Hematopoietic multipotent progenitor cell treated with erythropoietin and hydrocortisone succinate and interleukin-3 and kit ligand, for 4 days (in vitro differentiated cells): ENCODE data around the gene PNPT1.
"Not testable (repeated sequence)": the region's sequence is repeated elsewhere in the genome, so short reads cannot be mapped to it uniquely, and the experiment has no call there.

Experiments
- DNase-seq: peaks from one replicate; pipeline ENCODE4 v3.0.0-alpha.2; 2015

The PNPT1 gene

GRCh38 chr2:55653255-55653654 lies 40.4 kb downstream of the PNPT1 start:
- DNase-seq: no peak

- no peak for DNase-seq
Observed at GRCh38 chr2:55649211-55649610, 44.4 kb downstream of the PNPT1 start.

GRCh38 chr2:55636831-55637230 lies 56.8 kb downstream of the PNPT1 start:
- no peak for DNase-seq

- no peak for DNase-seq
Observed at GRCh38 chr2:55628931-55629330, 64.7 kb downstream of the PNPT1 start.

DNA sequence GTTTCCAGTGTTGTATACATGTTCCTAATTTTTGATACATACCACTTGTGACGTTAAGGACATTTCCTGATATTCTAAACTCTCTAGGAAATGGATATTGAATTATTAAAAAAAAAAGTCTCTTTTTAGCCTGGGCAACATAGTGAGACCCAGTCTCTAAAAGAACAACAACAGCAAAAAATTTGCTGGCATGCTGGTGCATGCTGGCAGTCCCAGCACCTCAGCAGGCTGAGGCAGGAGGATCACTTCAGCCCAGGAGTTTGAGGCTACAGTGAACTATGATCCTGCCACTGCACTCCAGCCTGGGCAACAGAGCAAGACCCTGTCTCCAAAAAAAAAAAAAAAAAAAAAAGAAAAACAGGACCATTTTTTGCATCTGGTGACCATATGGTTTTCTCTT lies 65.7 kb downstream of the PNPT1 start:
- no peak for DNase-seq

- DNase-seq: no peak
Observed at GRCh38 chr2:55621802-55622201, 71.8 kb downstream of the PNPT1 start.

- DNase-seq: peak; percentile 63
Observed at GRCh38 chr2:55620123-55620779, 73.4 kb downstream of the PNPT1 start.

DNA sequence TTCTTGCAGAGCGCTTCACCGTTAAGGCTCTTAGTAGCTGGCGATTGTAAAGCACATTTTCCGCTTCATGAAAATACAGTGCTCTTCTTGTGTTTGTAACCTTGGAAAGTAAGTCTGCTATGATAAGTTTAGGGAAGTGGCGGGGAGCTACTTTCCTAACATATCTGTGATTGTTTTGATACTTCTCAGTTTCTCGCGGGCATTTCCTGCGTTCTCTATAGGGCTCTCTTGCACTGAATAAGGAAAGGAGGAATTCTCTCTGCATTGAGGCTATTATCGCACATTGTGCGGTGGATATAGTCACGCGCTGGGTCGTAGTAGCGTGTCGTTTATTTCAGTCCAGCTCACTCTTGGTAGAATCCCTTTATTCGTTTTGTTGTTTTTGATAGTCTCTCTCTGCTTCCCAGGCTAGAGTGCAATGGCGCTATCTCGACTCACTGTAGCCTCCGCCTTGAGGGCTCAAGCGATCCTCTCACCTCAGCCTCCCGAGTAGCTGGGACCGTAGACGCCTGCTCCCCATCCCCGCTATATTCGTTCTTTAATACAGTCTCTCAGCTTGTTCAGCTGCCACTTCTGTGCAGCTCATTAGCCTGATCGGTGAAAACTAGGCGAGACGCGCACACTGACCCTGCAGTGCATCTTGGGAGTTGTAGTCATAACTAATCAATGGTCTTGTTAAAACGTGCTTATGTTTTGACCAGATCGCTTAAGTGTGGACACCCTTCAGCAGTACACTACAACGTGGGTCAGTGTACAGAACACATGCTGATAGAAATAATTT lies 75.2 kb downstream of the PNPT1 start:
- peak; percentile 86 for DNase-seq

DNA sequence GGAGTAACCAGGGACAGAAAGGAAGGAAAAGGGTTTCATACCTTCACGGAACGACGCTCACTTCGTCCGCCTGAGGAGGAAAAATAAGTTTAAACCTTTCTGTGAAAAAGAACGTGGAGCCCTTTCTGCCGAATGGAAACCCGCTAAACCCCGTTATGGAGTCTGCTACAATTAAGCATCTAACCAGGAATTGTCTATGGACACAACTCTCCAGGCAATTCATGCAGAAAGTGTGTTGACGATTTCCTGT lies 75.7 kb downstream of the PNPT1 start:
- DNase-seq: no peak

- DNase-seq: peak; percentile 100
Observed at GRCh38 chr2:55617175-55618024, 76.2 kb downstream of the PNPT1 start, which contains the start of gene PPP4R3B. Gene PPP4R3B (minus strand): TSS chr2:55617622. CDS start chr2:55617285, 337 bp downstream.

- DNase-seq: peak; percentile 70
Observed at GRCh38 chr2:55616551-55617174, 77.0 kb downstream of the PNPT1 start.

DNA sequence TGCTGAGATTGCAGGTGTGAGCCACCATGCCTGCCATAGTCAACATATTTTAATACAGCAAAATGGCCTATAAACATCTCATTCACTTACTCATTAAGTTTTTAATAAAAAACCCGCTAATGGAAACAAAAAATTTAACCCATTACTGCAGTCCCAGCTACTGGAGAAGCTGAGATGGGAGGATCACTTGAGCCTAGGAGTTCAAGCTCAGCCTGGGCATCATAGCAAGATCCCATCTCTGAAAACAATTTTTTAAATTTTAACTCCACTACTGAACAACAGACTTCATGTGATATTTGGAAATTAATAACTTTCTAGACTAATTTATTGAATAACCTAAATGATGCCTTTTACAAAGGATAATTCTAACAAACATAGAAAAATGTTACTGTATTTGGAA lies 81.6 kb downstream of the PNPT1 start:
- no peak for DNase-seq

- DNase-seq: no peak
Observed at GRCh38 chr2:55610954-55611743, 82.5 kb downstream of the PNPT1 start.

- no peak for DNase-seq
Observed at GRCh38 chr2:55609938-55610578, 83.6 kb downstream of the PNPT1 start.

- no peak for DNase-seq
Observed at GRCh38 chr2:55609193-55609794, 84.3 kb downstream of the PNPT1 start.

GRCh38 chr2:55607717-55608116 lies 85.9 kb downstream of the PNPT1 start:
- no peak for DNase-seq

DNA sequence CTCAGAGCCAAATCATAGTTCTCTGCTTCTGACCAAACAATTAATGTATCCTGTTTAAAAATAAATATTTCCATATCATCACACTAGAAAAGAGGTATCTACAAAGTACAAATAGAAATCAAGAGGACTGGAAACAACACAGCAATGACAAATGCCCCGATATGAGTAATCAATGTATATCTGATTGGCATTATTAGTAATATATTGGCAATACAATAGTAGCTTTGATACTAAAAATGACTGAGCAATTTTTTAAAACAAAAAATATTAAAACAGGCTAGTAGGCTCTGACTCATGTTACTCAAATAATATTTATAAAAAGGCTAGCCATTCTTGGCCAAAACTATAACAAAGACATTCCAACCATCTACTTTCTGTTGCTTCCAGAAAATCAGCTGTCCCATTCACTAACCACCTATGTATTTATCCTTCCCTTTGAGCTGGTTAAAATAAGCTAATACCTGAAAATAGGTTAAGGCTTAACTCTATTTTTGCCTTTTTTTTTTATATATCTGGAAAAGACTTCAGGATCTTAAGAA lies 89.5 kb downstream of the PNPT1 start:
- DNase-seq: no peak

- no peak for DNase-seq
Observed at GRCh38 chr2:55601849-55602248, 91.8 kb downstream of the PNPT1 start.

DNA sequence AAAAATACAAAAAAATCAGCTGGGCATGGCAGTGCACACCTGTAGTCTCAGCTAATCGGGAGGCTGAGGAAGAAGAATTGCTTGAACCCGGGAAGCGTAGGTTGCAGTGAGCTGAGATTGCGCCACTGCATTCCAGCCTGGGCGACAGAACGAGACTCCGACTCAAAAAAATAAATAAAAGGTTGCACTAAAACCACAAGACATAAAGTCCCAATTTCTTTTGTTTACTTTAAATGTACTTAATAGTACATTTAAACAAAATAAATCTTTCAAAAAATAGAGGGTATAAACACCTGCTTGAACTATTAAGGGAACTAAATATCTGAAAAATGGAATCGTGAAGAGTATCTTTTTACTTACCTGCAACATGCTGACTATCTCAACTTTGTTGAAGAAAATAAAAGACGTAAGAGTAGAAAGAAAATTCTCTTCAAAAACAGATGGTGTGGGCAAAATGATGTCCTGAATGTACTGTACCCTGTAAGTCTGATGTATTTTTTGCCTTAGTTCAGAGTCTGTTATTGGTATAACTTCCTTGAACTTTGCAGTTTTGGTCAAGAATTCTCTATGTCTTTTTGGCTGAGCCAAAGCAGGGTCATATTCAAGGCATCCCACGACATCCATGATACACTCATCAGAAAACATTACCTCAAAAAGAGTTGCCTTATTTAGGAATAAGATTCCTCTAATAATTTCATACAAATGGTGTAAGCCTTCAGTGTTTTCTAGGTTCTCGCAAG lies 95.4 kb downstream of the PNPT1 start:
- DNase-seq: no peak

- DNase-seq: not testable (repeated sequence)
Observed at GRCh38 chr2:55596795-55597194, 96.8 kb downstream of the PNPT1 start.
